Uterine smooth muscle cell (primary cell): ENCODE data around the gene C12orf54. TPM values are rescaled to one million over a fixed set of nuclear protein-coding genes. Genes with fewer than 3 reads are reported as not detected.

Experiments used
- total RNA-seq: library from RNA; depleted of rRNA; stranded (reverse); fragments of >200 nt; gene quantifications from 2 replicates; pipeline ENCODE4 v1.2.3, GENCODE V29; 2014

C12orf54 gene
- not detected in 2 replicates for total RNA-seq

DNA sequence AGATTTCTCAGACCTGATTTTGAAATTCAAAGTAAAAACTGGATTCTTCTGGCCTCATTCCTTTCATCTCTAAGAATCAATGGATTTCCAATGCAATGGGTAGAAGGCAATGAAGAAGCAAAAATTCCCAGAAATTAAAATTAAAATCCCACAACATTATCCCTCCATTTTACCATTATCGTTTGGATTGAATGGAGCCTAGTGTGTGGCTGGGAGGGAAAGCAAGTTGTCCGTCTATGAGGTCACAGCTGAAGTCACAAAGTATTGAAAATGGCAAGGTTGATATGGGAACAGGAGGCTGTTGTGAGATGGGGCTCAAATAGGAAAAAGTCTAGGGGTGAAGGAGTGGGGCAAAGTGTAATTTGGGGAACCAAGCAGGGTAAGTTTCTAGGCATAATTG lies at the start of gene C12orf54:
TSS of gene C12orf54 (plus strand) at position 301 of the 400 bp plus-strand sequence. CDS start 799 bp downstream, outside the sequence.

DNA sequence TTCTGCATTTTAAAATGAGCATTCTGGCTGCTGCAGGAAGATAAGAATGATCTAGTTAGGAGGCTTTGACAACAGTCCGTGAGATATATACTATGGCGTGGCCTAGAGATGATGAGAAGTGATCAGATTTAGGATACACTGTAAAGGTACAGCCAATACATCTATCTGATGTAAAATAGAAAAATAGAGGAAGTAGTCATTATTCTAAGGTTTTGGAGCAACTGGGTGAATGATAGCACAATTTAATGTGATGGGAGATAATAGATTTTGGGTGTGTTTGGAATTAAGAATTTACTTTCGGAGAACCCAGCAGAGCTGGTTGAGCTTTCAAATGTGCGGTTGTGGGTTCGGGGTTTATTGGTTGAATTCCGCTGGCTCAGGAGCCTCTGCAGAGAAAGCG lies 10.0 kb upstream of the C12orf54 start, which contains the start of gene ANP32D:
TSS of gene ANP32D (plus strand) at position 301 of the 400 bp plus-strand sequence. CDS start 106 bp downstream, outside the sequence.

DNA sequence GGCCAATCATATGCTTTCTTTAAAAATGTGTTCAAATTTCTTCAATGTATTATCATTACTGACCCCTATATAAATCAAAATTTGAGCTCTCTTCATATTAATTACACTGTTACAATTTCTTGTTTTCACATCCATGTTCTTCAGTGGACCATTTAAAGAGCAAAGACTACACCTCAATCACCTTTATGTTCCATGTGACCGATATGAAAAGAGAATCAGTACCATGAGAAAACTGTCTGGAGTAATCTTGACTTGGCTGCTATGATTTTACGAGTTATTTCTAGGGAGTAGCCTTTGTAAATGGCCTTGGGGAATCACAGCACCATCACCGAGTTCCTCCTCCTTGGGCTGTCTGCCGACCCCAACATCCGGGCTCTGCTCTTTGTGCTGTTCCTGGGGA lies 43.0 kb downstream of the C12orf54 start, which contains the start of gene OR8S1:
TSS of gene OR8S1 (plus strand) at position 301 of the 400 bp plus-strand sequence. CDS start at position 301, 0 bp downstream.

Other genes starting within 250 kb of the C12orf54 start
- gene ZNF641, start 131.6 kb upstream of the C12orf54 start, total RNA-seq = 8.6 and 12.4 TPM in 2 replicates
- gene ANP32D, start 9.9 kb upstream of the C12orf54 start, total RNA-seq = not detected in 2 replicates
- gene OR8S1, start 43.1 kb downstream of the C12orf54 start, total RNA-seq = not detected in 2 replicates
- not detected in 2 replicates for gene LALBA, start 87.5 kb downstream of the C12orf54 start, total RNA-seq
- gene KANSL2, start 199.7 kb downstream of the C12orf54 start, total RNA-seq = 59.9 and 60.6 TPM in 2 replicates
- 28.8 and 30.5 TPM in 2 replicates for gene CCNT1, start 234.2 kb downstream of the C12orf54 start, total RNA-seq